NCI-H1092 treated with DMSO at 0.1 percent for 48 hours (cell line): Measurements from ENCODE around the gene ADPRHL1.
A peak's percentile ranks its signal among the peaks of the same experiment; 100 is the strongest.

Source experiments
- DNase-seq: peaks from one replicate; lab custom pipeline; 2025; lab: John Stamatoyannopoulos, UW

Gene ADPRHL1

DNA sequence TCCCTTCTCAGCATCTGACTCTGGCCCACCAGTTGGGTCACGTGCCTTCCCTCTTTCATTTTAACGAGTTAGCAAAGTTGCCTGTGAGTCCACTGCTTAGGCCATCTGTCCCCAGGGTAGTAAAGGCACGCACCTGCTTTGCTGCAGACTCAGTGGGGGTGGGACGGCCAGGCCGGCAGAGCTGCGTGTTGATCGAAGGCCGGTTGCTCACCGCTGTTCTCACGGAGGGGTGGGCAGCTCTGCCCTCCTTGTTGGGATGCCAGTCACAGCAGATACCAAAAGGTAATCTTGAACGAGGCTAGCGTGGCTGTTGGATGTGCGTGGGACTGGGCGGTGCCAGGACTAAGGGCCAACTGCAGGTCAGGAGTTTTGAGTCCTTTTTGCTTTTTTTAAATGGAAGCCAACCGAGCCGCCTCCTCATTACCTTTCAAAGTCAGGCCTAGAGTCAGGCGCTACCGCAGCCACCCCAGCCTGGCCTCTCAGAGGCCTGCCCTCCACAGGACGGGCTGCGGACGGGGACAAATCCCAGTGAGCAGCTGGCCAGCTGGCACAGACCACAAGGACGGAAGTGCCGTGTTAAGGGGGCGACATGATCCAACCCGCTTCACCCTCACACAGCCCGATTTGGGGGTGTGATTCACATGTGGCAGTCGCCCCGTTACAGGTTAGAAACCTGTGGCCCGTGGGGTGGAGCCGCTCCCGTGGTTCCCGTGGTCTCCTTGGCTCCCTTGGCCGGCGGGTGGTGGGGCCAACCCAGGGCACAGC lies 20.6 kb downstream of the ADPRHL1 start:
- DNase-seq = no peak

DNA sequence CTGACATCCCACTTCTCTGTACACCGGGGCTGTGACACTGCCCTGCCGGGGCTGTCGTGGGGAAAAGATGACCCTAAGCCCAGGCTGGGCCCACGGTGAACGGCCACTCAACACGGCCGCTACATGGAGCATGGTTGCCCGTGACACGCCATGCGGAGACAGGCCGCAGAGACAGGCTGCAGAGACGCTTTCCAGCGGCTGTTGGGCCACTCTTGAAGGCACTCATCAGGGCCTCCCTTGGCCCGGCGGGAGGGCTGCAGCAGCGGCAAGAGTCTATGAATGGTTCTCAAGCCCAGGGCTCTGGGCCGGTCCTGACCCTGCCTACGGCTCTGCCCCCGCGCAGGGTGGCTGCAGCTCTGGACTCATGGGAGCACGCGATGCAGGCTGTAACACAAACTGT lies 22.1 kb downstream of the ADPRHL1 start:
- DNase-seq = no peak

DNA sequence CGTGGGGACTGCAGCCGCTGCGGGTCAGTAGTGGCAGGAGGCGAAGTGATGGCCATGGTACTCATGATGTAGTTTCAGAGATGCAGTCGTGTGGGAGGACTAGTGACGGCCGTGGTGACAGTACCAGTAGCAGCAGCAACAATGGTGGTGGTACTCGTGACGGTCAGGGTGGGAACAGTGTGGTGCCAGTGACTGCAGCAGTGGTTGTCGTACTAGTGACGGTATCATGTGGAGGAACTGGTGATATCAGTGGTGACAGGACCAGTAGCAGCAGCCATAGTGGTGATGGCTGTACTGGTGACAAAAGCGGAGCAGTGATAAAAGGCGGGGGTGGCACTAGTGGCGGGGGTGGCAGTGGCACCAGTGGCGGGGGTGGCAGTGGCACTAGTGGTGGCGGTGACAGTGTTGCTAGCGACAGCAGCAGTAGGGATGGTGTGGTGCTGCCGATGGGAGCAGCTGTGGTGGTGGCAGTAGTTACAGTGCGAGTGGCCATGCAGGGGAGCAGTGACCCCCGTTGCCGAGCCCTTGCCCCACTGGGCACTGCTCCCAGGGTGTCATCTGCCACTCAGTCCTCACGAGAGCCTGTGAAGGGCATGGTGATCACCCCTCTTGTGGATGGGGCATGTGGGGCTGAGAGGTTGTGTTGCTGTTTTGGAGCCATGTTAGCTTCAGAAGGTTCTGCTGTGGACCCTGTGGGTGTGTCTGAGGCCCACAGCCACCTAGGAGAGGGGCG lies 22.7 kb downstream of the ADPRHL1 start:
- no peak for DNase-seq

DNA sequence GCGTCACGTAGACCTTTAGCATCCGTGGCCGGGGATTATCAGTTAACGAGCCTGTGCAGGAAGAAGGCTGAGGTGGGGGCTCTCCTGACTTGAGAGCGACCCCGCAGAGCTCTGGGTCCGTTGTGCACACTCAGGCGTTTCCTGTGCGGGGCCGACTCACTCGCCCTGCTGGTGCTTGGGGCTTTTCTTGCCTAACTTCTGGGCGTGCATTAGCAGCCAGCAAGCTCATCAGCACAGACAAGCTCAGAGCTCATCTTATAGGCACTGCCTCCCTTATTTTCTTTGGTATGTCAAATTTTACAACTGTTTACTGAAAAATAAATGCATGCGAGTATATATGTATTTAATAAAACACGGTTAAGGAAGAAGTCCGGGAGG lies 23.7 kb downstream of the ADPRHL1 start:
- DNase-seq = no peak

DNA sequence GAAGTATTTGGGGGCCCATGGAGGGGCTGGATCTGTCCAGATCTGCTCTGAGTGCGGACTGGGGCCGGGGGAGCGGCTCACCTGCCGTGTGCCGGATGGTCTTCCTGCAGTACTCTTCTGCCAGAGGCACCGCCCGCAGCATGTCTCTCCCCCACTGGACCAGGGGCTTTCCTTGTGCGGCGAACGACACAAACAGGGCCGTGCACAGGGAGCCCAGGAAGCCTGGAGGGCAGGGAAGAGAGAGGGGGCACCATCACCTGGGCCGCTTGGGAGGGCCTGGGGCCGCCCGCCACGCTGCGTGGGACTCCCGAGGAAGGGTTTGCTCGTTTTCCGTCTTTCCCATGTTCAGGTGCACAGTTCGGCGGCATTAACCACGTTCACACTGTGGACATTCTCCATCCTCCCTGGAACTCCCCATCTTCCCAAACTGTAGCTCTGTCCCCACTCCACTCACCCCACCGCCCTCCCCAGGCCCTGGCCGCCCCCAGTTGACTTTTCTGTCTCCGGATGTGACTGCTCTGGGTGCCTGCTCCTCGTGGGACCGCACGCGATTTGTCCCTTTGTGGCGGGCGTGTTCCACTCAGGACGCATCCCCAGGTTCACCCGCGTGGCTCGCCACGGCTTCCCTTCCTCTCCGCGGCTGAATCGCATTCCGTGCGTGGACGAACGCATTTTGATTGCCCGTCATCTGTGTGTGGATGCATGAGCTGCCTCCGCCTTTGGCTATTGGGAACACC lies 24.2 kb downstream of the ADPRHL1 start:
- no peak for DNase-seq

DNA sequence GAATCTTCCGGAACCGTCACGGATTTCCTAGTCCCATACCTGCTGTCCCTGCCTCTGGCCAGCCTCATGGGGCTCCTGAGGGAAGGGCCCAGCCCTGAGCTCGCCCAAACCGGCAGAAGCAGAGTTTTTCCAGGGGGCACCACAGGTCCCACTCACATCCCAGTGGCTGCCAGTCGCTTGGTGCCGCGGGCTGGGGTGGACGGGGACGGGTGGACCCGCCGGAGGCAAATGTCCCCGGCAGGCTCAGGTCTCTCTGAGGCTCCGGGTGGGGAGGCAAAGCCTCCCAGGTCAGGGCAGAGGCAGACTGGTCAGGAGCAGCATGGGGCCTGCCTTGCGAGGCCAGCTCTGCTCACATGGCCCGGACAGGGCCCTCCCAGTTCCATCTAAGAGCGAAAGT lies 24.8 kb downstream of the ADPRHL1 start:
- no peak for DNase-seq

DNA sequence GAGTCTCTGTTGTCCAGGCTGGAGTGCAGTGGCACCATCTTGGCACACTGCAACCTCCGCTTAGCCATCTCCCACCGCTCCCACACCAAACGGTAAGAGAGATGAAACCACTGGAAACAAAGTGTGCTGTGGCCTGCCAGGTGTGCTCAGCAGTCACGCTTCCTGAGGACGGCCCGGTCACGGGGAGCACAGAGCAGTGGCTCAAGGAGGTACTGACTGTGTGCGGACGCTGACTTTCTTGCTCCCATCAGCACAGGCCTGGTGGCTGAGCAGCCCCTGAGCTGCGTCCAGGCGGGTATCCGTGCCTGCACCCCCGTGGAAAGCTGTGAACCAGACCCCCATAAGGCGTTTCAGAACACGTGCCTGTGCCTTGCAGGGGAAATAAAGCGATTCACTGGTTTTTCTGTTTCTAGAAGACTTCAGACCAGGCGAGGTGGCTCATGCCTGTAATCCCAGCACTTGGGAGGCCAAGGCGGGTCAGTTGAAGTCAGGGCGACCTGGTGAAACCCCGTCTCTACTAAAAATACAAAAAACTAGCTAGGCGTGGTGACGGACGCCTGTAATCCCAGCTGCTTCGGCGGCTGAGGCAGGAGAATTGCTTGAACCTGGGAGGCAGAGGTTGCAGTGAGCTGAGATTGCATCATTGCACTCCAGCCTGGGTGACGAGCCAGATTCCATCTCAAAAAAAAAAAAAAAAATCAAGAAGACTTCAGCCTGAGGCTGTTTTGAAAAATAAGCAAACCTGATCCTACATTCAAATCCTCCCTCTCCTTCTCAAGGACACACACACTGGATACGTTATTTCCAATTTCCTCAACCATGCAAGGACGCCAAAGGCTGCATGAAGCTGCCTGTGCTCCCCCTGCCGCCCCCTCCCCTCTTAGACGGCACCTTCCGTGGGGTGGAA lies 25.5 kb downstream of the ADPRHL1 start:
- no peak for DNase-seq

DNA sequence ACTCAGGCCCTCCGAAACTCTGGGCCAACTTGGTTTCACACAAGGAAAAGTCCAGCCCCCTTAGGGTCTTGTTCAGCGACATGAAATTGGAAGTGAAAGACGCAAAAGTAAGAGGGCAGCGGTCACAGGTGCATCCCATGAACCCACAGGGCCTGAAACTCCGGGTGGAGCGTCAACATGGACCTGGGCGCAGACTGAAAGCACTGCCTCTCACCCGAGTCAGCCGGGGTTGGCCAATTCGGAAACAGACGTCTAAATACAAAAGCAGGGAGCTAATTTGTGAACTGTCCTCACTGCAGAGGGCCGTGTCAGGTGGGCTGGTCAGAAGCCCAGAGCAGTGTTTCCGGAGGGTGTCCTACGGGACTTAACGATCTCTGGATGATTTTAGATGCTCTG lies 26.7 kb downstream of the ADPRHL1 start:
- no peak for DNase-seq

DNA sequence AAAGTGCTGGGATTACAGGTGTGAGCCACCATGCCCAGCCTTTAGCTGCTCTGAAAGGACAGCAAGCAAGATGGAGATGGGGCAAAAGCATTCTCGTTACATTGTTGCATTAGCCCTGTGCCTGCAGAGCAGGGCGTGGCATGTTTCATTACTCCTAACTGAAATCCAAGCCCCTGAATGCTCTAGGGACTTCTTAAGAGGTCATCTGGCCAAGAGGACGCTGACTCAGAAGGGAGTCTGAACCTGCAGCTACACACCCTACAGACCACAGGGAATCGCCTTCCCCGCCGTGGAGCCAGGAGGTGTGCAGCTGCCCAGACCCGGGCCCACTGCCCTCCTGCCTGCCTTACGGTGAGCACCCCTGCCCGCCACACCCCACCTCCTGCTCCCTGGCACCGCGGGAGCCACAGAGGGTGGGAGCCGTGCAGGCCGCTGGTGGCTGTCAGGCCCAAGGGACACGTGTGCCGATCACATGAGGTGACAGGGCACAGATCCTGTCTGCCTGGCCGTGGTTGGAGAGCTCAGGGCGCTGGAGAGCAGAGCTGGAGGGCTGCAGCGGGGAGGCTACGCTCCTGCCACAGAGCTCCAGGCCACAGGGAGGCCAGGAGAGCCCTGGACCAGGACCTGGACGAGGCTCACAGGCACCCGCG lies 27.2 kb downstream of the ADPRHL1 start:
- DNase-seq = no peak

DNA sequence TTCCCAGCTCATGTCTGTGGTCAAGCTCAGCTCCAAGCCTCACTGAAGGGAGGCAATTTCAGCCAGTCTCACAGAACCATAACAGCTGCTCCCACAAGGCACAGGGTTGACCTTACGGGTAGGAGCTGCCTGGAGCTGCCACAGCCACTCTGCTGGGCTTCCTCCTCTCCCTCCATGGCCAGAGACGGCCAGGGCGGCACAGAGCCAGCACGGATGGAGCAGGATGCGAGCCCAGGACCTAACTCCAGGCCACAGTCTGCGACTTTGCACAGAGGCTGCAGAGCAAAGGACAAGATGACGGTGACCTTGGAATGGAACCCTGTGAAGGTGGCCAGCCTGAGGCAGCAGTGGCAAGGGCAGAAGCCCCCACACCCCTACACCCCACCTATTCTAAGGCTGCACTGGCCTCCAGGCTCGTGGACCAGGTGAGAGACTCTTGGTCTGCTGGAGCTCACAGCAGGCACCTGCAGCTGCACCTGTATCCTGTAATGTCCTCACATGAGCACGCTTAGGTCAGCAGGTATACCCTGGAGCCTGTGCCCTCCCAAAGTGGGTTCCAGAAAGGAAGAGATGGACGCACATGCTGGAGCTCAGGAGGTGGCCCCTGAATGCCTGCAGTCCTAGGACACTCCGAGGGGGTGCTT lies 29.6 kb downstream of the ADPRHL1 start:
- DNase-seq = no peak

DNA sequence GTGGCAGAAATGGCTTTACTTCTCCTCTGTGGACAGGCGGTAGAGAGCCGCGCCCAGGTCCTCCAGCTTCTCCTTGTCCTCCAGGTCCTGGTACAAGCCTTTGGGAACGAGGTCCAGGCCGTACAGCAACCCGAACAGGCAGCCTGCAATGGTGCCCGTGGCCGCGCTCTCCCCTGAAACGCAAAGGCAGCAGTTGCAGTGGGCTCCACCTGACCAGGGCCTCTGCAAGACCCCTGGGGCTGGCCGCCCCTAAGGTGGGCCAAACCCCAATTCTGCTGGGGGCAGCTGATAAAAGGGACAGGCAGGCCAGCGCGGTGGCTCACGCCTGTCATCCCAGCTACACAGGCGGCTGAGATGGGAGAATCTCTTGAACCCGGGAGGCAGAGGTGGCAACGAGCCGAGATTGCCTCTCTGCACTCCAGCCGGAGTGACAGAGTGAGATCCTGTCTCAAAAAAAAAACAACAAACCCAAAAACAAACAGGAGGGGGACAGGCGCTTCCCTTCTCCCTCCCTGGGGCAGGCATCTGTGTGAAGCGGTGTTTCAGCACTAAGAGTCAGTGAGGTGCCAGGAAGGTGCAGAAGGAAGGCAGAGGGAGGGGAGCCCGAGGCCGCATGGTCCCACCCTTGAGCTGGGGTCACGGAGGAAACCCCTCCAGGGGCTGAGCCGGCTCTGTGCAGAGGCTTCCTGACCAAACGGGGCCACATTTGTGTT lies 30.3 kb downstream of the ADPRHL1 start:
- DNase-seq = no peak

DNA sequence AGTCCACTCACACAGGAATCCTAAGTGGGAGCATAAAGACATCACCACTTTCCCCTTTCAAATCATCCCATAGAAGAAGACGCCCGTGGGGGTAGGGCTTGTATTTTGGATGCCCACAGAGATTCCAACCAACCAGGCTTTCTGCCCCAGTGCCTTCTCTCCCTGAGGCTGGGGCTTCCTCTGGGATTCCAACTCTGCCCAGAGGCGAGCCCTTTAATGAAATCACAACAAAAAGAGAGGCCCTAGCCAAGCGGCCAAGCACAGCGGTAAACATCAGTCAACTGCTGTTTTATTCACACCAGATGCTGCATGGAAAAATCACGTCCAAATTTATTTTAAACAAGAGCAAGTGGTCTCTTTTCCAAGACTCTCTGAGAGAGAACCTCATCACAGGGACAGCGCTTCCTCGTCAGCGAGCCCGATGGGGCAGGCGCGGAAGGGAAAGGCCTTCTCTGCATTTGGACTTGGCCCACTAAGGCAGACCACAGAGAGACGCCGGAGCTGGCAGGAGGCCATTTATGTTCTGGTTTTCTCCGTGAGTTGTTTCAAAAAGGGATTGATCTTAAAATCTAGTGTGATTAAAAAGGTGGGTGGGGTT lies 31.5 kb downstream of the ADPRHL1 start:
- peak; percentile 23 for DNase-seq

DNA sequence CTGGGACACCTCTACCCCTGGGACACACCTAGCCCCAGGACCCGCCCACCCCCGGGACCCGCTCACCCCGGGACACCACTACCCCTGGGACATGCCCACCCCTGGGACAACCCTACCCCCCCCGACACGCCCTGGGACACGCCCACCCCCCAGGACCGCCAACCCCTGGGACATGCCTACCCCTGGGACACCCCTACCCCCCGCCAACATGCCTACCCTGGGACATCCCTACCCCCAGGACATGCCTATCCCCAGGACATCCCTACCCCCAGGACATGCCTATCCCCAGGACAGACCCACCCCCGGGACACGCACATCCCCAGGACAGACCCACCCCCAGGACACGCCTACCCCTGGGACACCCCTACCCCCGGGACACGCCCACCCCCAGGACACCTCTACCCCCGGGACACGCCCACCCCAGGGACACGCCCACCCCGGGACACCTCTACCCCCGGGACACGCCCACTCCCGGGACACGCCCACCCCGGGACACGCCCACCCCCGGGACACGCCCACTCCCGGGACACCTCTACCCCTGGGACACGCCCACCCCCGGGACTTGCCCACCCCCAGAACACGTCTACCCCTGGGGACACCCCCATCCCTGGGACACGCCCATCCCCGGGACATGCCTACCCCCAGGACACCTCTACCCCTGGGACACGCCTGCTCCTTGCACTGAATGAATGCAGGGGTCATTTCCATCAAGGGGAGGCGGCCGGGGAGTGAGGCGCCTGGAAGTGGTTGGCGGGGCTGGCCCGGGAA lies 32.3 kb downstream of the ADPRHL1 start:
- DNase-seq = no peak

DNA sequence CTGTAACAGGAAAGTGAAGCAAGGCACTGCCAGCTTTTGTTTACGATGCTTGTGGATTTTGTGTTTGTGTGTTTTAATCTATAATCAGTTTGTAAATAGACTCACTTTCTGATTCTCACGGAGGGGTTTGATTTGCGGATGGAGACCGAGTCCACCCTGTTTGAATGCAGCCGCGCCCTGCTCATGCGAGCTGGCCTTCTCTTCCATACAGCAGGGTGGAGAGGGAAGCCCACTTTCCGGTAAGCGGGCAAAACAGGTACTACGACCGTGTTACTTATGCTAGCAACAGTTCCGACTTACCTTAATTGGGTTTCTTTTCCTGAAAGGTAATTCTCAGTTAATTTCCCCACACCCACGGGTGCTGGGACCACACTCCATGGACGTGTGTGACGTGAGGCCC lies 33.1 kb downstream of the ADPRHL1 start:
- DNase-seq = no peak

DNA sequence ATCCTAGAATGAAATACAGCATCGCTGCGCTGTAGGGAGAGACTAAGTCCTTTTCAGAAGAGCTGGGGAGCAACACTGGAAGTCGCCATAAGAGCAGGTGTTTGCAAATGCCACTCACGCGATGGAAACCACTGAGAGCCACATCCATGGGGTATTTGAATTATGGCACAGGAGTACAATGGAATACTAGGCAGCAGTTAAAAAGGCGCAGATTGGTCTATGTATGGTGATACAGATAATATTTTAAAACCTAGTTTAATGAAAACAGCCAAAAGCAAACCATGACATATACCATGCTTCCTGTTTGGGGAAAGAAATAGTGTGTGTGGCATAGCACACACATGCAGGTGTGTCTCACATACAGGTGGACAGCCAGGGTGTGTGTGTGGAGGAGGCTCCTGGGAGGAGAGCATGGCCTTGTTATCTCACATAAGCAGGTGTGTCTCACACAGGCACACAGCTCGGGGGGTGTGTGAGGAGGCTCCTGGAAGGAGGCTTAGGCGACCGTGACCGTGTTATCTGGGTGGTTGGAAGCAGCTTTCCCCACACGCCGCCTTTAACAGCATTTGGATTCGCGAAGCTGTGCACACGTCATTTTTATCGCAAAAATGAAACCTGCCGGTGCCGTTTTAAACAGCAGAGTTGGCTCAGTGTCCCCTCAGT lies 33.6 kb downstream of the ADPRHL1 start:
- no peak for DNase-seq

DNA sequence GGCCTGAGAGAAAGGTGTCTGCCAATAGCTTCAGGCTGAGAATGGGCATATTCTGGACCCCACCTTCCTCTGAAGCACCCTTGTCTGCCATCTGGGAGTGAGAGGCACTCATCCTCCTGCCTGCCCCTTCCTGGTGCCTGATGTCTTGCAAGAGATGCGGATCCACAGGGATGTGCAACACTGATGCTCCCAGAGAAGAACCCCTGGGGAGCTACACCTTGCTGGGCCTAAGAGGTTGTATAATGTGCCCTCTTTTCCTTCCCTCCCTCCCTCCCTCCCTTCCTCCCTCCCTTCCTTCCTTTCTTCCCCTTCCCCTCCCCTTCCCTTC lies 34.6 kb downstream of the ADPRHL1 start:
- DNase-seq = no peak

DNA sequence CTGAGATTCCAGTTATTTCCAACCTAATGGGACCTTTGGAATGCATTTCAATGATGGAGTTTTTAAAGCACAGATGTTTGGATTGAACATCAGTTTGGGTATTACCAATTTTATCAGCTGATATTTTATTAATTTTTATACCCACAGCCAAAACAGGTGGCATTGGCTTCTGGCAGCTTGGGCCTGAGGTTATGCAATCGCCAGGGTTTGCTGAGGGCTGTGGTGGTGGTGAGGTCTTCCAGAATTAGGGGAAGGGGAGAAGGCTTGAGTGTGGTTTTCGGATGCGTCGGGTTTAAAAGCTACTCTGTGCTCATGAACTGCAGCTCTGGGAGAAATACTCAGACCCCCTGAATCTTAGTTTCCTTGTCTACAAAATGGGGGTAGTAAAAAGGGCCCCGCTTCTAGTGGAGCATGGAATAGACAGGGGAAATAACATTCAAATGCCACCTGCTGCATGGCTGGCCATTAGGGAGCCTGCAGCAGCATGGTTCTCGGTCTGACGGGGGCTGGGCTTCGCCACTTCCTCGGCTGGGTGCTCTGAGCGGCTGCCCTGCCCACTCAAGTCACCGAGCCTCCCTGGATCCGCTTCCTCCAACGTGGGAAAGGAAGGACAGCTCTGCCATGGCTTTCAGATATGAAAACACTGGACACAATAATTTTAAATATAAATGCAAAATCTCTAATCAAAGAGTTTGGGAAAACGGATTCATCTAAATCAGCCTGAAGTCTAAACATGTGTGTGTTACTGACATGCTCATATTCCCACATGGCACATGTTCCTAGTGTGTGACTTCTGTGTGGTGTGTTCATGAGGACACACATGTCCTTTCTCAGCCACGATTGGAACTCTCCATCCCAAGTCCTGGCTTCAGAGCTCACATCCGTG lies 35.2 kb downstream of the ADPRHL1 start:
- no peak for DNase-seq
